Breast epithelium (tissue), 4 donors: ENCODE results near the gene KCNK2. TPM values are rescaled to one million over a fixed set of nuclear protein-coding genes. Genes with fewer than 3 reads are reported as not detected.

Source experiments
- DNase-seq, 2 donors: peaks; one replicate each; pipeline ENCODE4 v3.0.0-alpha.2; 2019; ENCODE audit warnings: low spot score in 2 of 2
- H3K27ac ChIP-seq, 2 donors: fragments of 200-600 bp; sonication (generic) in 1 of 2; one replicate each; pipeline ENCODE4 v1.5.1; 2016 to 2019; ENCODE audit warnings: mild to moderate bottlenecking in 1 of 2
- H3K27me3 ChIP-seq, 2 donors: fragments of 200-600 bp; sonication (generic) in 1 of 2; one replicate each; pipeline versions ENCODE4 v1.5.1 to v1.6.0; 2017 to 2019; ENCODE audit warnings: control low read depth in 1 of 2, mild to moderate bottlenecking in 1 of 2
- H3K36me3 ChIP-seq: fragments of 200-600 bp; one replicate; pipeline ENCODE4 v1.5.1; 2019
- H3K4me1 ChIP-seq, 2 donors: fragments of 200-600 bp; sonication (generic); one replicate each; pipeline ENCODE4 v1.5.1; 2016 to 2019; ENCODE audit warnings: control low read depth in 1 of 2
- H3K4me3 ChIP-seq, 3 donors: fragments of 200-600 bp; sonication (generic); 1 replicate in 2 of 3; 2 replicates in 1 of 3; pipeline ENCODE4 v1.5.1; 2016 to 2019; ENCODE audit warnings: mild to moderate bottlenecking in 3 of 3, moderate library complexity in 2 of 3
- H3K9me3 ChIP-seq, 2 donors: fragments of 200-600 bp; sonication (generic) in 1 of 2; one replicate each; pipeline ENCODE4 v1.5.1; 2016 to 2019; ENCODE audit warnings: control low read depth in 1 of 2
- CTCF ChIP-seq, 3 donors: fragments of 450-650 bp; IDR thresholded peaks; one replicate each; pipeline ENCODE4 v1.5.1; 2016 to 2017; ENCODE audit warnings: antibody characterized with exemption in 3 of 3, mild to moderate bottlenecking in 3 of 3, moderate library complexity in 3 of 3
- POLR2A ChIP-seq: fragments of 450-650 bp; IDR thresholded peaks from one replicate; pipeline ENCODE4 v1.6.1; 2016; ENCODE audit warnings: antibody characterized with exemption, mild to moderate bottlenecking, moderate library complexity
- POLR2AphosphoS5 ChIP-seq, 3 donors: sonication (generic); formaldehyde crosslinking; IDR thresholded peaks; one replicate each; pipeline ENCODE4 v1.6.1; 2017; ENCODE audit warnings: antibody characterized with exemption in 3 of 3
- intact Hi-C: fragments of 100-400 bp; cut with DNase I; formaldehyde crosslinking; loops from one replicate; pipeline ENCODE4 v1.15.1; 2023; ENCODE audit warnings: low total_unique reads
- total RNA-seq, 3 donors: library from RNA; depleted of rRNA; stranded (reverse); fragments of >200 nt; gene quantifications; one replicate each; pipeline ENCODE4 v1.1.0, GENCODE V29; 2016

KCNK2 gene
- total RNA-seq, 3 donors from 2014 or later, result 12.1 to 23.6 (median 12.5) TPM

GRCh38 chr1:215119056-215119455 is 36.5 kb downstream of the KCNK2 start:
- Histone ChIP-seq H3K4me3 (no peak overlapping the region), H3K27me3 (no peaks in the 10 kb centered on the region), H3K27ac (peak overlapping the region; percentile 46 to 50), H3K36me3 (no peaks in the 10 kb centered on the region), H3K4me1 (no peaks in the 10 kb centered on the region), H3K9me3 (no peaks in the 10 kb centered on the region)
- intact Hi-C loops, result no loop called here
- TF ChIP-seq POLR2AphosphoS5 (IDR thresholded peaks at IDR 0.05) (no peak), CTCF (IDR thresholded peaks at IDR 0.05) (no peak), POLR2A (no peak)
- DNase-seq, result no peak

- Histone ChIP-seq H3K36me3 (no peaks in the 10 kb centered on the region), H3K4me1 (no peaks in the 10 kb centered on the region), H3K27ac (peak overlapping the region; percentile 46 to 50), H3K27me3 (no peaks in the 10 kb centered on the region), H3K9me3 (no peaks in the 10 kb centered on the region), H3K4me3 (no peak overlapping the region)
- intact Hi-C loops, result no loop called here
- DNase-seq, result no peak
- TF ChIP-seq CTCF (IDR thresholded peaks at IDR 0.05), result no peak
- no peak for TF ChIP-seq POLR2A
- peak in 1 of 3 donors; percentile 19 for TF ChIP-seq POLR2AphosphoS5 (IDR thresholded peaks at IDR 0.05)
Measured at GRCh38 chr1:215119719-215120365, 37.3 kb downstream of the KCNK2 start.

GRCh38 chr1:215128504-215128903 is 46.0 kb downstream of the KCNK2 start:
- TF ChIP-seq CTCF (IDR thresholded peaks at IDR 0.05), result no peak
- TF ChIP-seq POLR2A, result no peak
- no peak for TF ChIP-seq POLR2AphosphoS5 (IDR thresholded peaks at IDR 0.05)
- Histone ChIP-seq H3K36me3 (no peaks in the 10 kb centered on the region), H3K4me3 (no peak overlapping the region), H3K9me3 (no peaks in the 10 kb centered on the region), H3K27me3 (no peaks in the 10 kb centered on the region), H3K4me1 (no peaks in the 10 kb centered on the region), H3K27ac (no peak overlapping the region)
- intact Hi-C loops, result no loop called here
- no peak for DNase-seq

- H3K27ac ChIP-seq, result no peak overlapping the region
- H3K4me1 ChIP-seq, result no peaks in the 10 kb centered on the region
- no peak overlapping the region for H3K4me3 ChIP-seq
- TF ChIP-seq POLR2AphosphoS5 (IDR thresholded peaks at IDR 0.05) (no peak), CTCF (IDR thresholded peaks at IDR 0.05) (no peak)
- DNase-seq, result no peak
- H3K9me3 ChIP-seq, result no peaks in the 10 kb centered on the region
- no peaks in the 10 kb centered on the region for H3K27me3 ChIP-seq
- no peaks in the 10 kb centered on the region for H3K36me3 ChIP-seq
- intact Hi-C loops, result loop anchor here (10.0 kb wide), 1 partner anchor 474 kb away; no protein-coding TSS in a partner anchor
Measured at GRCh38 chr1:215131291-215131690, 48.8 kb downstream of the KCNK2 start.

- no peaks in the 10 kb centered on the region for H3K36me3 ChIP-seq
- H3K27ac ChIP-seq, result no peak overlapping the region
- no peak for DNase-seq
- intact Hi-C loops, result loop anchor here (10.0 kb wide), 1 partner anchor 473 kb away; no protein-coding TSS in a partner anchor
- no peaks in the 10 kb centered on the region for H3K4me1 ChIP-seq
- H3K9me3 ChIP-seq, result no peaks in the 10 kb centered on the region
- H3K27me3 ChIP-seq, result no peaks in the 10 kb centered on the region
- no peak overlapping the region for H3K4me3 ChIP-seq
- TF ChIP-seq POLR2A (no peak), POLR2AphosphoS5 (IDR thresholded peaks at IDR 0.05) (no peak), CTCF (IDR thresholded peaks at IDR 0.05) (no peak)
Measured at GRCh38 chr1:215132156-215132555, 49.6 kb downstream of the KCNK2 start.
